ENCODE measurements around the gene TUBA4A. TPM values are rescaled to one million over a fixed set of nuclear protein-coding genes. Genes with fewer than 3 reads are reported as not detected.

The TUBA4A gene
- total and polyA plus RNA-seq, 2 experiments from 2014 or later, result 44.3 to 77.7 TPM

- Mint-ChIP-seq H3K4me1 (peaks cover 12% of the 10 kb centered on the region), H3K27me3 (ENCODE audit: insufficient read depth, low read depth, poor library complexity) (peaks cover 36% of the 10 kb centered on the region), H3K9me3 (no peaks in the 10 kb centered on the region; the same call in 1 of the 3 replicates), H3K4me3 (no peak overlapping the region), H3K27ac (no peak overlapping the region), H3K36me3 (ENCODE audit: low read depth) (no peaks in the 10 kb centered on the region; the same call in 2 of the 3 replicates)
- Histone ChIP-seq H3K79me2 (replicated peaks; ENCODE audit: insufficient read depth) (no peaks in the 10 kb centered on the region), H3K4me2 (no peak overlapping the region), H3K27me3 (ENCODE audit: insufficient read depth) (peaks cover 19% of the 10 kb centered on the region), H3K4me3 (no peak overlapping the region), H3K36me3 (ENCODE audit: insufficient read depth) (no peaks in the 10 kb centered on the region), H4K20me1 (replicated peaks; ENCODE audit: insufficient read depth) (no peaks in the 10 kb centered on the region), H3K4me1 (ENCODE audit: insufficient read depth) (peaks cover 9% of the 10 kb centered on the region), H3K9me2 (ENCODE audit: insufficient read depth) (no peaks in the 10 kb centered on the region), H2AFZ (no peak overlapping the region), H3K27ac (ENCODE audit: low read depth) (no peak overlapping the region), H3F3A (replicated peaks; ENCODE audit: low read depth) (peaks cover 5% of the 10 kb centered on the region; the same call in 1 of the 2 replicates)
- DNase-seq (ENCODE audit: low spot score), result no peak
- no peak for ATAC-seq
- TF ChIP-seq JUNB (IDR thresholded peaks at IDR 0.05; ENCODE audit: unreplicated experiment) (no peak), ETS1 (IDR thresholded peaks at IDR 0.05) (no peak), POLR2AphosphoS5 (IDR thresholded peaks at IDR 0.05; ENCODE audit: low read depth) (no peak), EZH2phosphoT487 (IDR thresholded peaks at IDR 0.05; ENCODE audit: unreplicated experiment) (no peak), STAT1 (IDR thresholded peaks at IDR 0.05; ENCODE audit: unreplicated experiment) (no peak), EZH2 (IDR thresholded peaks at IDR 0.05; ENCODE audit: low read depth, unreplicated experiment) (no peak), ZNF462 (CRISPR knock-in tag; IDR thresholded peaks at IDR 0.05) (no peak), ZNF331 (CRISPR knock-in tag; IDR thresholded peaks at IDR 0.05; ENCODE audit: low read depth) (no peak), REST (IDR thresholded peaks at IDR 0.05; ENCODE audit: unreplicated experiment) (no peak)
These were observed 44.2 kb upstream of the TUBA4A start for GRCh38 chr2:219297766-219298456.
